GM18951 (cell line): Measurements from ENCODE around the gene VPS37D.

Experiments used
- POLR2A ChIP-seq: IDR thresholded peaks from 4 replicates; pipeline ENCODE4 v1.6.1; 2011; ENCODE audit warnings: mild to moderate bottlenecking; ENCODE audit not compliant: insufficient read length, insufficient read depth; ENCODE audit errors: extremely low read depth
- in situ Hi-C: fragments of 300-500 bp; cut with MboI; formaldehyde crosslinking; loops from one replicate; pipeline ENCODE4 v1.12.0; 2022; ENCODE audit warnings: low sequenced_read_pairs, mixed read lengths, inconsistent platforms; ENCODE audit not compliant: unreplicated experiment

The VPS37D gene

GRCh38 chr7:73631558-73631957 is 36.1 kb upstream of the VPS37D start:
- TF ChIP-seq POLR2A: no peak
- in situ Hi-C loops: no loop called here

GRCh38 chr7:73633323-73633722 is 34.3 kb upstream of the VPS37D start:
- in situ Hi-C loops: no loop called here

GRCh38 chr7:73633844-73634243 is 33.8 kb upstream of the VPS37D start:
- in situ Hi-C loops: no loop called here
- TF ChIP-seq POLR2A: no peak

More at GRCh38 chr7:73633323-73633722, 34.3 kb upstream of the VPS37D start:
- TF ChIP-seq POLR2A: no peak

DNA sequence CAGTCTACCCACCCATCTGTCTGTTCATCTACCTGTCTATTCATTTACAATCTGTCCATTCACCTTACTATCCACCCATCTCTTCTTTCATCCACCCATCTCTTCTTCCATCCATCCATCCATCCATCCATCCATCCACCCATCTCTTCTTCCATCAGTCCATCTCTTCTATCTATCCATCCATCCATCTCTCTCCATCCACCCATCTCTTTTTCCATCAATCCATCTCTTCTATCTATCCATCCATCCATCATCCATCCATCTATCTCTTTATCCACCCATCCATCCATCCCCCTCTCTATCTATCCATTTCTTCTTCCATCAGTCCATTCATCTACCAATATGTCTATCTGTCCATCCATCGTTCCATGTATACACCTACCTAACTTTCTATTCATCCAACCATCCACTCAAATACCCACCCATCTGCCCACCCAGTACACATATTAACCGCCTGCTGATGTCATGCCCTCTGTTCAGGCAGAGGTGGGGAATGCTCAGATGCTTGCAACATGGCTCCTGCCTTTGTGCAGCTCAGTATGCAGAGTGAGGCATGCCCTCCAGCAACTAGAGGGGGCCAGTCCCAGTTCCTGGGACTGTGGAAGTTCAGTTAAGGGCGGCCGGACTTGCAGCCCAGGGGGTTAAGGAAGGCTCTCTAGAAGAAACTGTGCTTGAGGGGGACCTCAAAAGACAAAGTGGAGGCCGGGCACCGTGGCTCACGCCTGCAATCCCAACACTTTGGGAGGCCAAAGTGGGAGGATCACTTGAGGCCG is 32.0 kb upstream of the VPS37D start:
- no peak for TF ChIP-seq POLR2A
- in situ Hi-C loops: no loop called here

- no peak for TF ChIP-seq POLR2A
- in situ Hi-C loops: no loop called here
Measured at GRCh38 chr7:73638911-73639310, 28.7 kb upstream of the VPS37D start.

GRCh38 chr7:73642834-73643233 is 24.8 kb upstream of the VPS37D start:
- in situ Hi-C loops: no loop called here

DNA sequence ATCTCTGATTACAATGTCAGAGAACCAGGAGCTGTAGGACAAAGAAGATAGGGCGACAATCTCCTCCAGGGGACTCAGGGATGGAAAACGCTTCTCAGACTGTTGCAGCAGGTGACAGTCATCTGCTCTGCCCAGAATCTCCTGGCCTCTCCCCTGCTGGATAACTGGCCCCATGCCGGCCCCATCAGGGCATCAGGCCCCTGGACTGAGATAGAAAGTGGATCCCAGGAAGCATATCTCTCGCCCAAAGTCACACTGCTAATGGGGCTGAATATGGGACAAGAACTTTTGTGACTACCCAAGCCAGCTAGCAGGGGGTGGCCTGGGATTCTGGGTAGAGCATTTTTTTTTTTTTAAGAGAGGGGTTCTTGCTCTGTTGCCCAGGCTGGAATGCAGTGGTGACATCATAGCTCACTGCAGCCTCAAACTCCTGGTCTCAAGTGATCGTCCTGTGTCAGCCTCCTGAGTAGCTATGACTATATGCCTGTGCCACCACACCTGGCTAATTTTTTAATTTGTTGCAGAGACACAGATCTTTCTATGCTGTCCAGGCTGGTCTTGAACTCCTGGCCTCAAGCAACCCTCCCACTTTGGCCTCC is 22.8 kb upstream of the VPS37D start:
- no peak for TF ChIP-seq POLR2A
- in situ Hi-C loops: no loop called here

More at GRCh38 chr7:73642834-73643233, 24.8 kb upstream of the VPS37D start:
- no peak for TF ChIP-seq POLR2A

- no peak for TF ChIP-seq POLR2A
- in situ Hi-C loops: no loop called here
Measured at GRCh38 chr7:73645643-73646174, 21.9 kb upstream of the VPS37D start.

GRCh38 chr7:73646785-73647724 is 20.6 kb upstream of the VPS37D start:
- no peak for TF ChIP-seq POLR2A
- in situ Hi-C loops: no loop called here

- no peak for TF ChIP-seq POLR2A
- in situ Hi-C loops: no loop called here
Measured at GRCh38 chr7:73647725-73648592, 19.7 kb upstream of the VPS37D start.

GRCh38 chr7:73648593-73649332 is 18.9 kb upstream of the VPS37D start:
- in situ Hi-C loops: no loop called here
- TF ChIP-seq POLR2A: no peak
